Measurements from ENCODE around the gene PDZD2.

PDZD2 gene

DNA sequence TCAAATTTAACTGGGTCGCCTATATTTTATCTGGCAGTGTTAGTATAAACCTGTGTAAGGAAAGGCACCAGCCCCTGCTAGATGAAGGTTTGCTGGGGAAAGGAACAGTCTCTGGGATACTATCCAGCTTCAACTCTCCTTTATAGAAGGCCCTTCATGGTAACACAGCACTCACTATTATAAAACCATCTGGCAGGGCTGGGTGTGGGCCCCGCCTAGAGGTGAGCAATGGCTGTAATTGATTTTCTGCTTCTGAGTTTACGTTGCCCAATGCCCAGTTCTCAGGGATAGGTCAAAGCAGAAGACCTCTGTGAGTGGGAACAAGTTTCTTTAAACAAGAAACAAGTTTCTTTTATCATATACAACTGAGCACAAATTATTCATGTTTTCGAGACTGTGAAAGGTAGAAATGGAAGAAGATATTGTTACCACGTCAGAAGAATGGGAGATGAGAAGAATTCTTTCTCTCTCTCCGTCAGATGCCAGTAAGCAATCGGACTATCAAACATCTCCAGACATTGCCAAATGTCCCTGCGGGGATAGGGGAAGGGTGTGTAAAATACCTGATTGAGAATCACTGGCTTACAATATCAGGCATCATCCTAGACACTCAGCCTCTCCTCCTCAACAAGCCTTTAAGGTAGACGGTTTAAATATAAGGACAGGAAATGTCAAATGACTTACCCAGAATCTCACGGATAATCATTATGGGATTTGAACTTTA, 205.9 kb downstream of the PDZD2 start:
- TF ChIP-seq, protein P1, sequence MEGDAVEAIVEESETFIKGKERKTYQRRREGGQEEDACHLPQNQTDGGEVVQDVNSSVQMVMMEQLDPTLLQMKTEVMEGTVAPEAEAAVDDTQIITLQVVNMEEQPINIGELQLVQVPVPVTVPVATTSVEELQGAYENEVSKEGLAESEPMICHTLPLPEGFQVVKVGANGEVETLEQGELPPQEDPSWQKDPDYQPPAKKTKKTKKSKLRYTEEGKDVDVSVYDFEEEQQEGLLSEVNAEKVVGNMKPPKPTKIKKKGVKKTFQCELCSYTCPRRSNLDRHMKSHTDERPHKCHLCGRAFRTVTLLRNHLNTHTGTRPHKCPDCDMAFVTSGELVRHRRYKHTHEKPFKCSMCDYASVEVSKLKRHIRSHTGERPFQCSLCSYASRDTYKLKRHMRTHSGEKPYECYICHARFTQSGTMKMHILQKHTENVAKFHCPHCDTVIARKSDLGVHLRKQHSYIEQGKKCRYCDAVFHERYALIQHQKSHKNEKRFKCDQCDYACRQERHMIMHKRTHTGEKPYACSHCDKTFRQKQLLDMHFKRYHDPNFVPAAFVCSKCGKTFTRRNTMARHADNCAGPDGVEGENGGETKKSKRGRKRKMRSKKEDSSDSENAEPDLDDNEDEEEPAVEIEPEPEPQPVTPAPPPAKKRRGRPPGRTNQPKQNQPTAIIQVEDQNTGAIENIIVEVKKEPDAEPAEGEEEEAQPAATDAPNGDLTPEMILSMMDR (IDR thresholded peaks at IDR 0.05; ENCODE audit: extremely low read depth, missing control alignments): no peak
- no peak for DNase-seq (ENCODE audit: low spot score)

DNA sequence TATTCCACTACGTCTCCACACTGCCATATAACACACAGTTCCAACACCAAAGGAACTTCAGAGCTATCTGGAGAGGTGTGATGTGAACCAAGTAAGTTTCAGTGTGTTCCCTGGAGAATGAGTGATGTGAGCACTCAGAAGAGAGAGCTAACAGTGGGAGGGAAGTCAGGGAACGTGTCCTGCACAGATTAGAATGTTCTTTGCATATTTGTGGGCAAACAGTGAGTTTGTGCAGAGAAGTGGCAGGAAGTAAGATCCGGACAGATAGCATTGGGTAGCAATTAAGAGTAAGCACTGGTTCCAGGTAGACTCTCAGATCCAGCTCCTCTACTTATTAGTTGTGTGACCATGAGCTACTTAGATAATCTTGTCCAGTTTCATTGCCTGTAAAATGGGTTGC, 206.4 kb downstream of the PDZD2 start:
- TF ChIP-seq, protein P1 (IDR thresholded peaks at IDR 0.05; ENCODE audit: extremely low read depth, missing control alignments): no peak
- no peak for DNase-seq (ENCODE audit: low spot score)

DNA sequence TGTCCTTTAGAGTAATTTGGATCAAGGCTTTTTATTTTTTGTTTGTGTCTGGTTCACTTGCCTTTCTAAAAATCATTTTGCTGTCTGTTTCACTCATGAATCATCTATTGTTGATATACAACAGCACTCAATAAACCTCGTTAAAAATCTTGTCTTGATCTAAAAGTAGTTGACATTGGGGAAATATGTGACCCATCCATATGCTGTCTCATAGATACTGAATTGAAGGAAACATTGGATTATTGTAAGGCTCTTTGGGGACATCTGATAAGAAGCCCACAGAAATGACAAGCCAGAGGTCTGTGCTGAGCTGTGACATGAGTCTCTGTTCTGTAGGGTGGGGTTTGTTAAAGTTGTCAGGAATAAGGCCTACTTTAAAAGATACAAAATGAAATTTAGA, 208.0 kb downstream of the PDZD2 start:
- DNase-seq (ENCODE audit: low spot score): no peak
- TF ChIP-seq, protein P1 (IDR thresholded peaks at IDR 0.05; ENCODE audit: extremely low read depth, missing control alignments): no peak

DNA sequence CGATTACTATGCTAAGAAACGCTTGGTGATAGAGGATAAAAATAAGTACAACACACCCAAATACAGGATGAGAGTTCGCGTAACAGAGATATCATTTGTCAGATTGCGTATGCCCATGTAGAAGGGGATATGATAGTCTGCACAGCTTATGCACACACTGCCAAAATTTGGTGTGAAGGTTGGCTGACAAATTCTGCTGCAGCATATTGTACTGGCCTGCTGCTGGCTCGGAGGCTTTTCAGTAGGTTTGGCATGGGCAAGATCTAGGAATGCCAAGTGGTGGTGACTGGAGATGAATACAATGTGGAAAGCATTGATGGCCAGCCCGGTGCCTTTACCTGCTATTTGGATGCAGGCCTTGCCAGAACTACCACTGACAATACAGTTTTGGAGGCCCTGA, 208.4 kb downstream of the PDZD2 start:
- no peak for DNase-seq (ENCODE audit: low spot score)
- TF ChIP-seq, protein P1 (IDR thresholded peaks at IDR 0.05; ENCODE audit: extremely low read depth, missing control alignments): no peak

DNA sequence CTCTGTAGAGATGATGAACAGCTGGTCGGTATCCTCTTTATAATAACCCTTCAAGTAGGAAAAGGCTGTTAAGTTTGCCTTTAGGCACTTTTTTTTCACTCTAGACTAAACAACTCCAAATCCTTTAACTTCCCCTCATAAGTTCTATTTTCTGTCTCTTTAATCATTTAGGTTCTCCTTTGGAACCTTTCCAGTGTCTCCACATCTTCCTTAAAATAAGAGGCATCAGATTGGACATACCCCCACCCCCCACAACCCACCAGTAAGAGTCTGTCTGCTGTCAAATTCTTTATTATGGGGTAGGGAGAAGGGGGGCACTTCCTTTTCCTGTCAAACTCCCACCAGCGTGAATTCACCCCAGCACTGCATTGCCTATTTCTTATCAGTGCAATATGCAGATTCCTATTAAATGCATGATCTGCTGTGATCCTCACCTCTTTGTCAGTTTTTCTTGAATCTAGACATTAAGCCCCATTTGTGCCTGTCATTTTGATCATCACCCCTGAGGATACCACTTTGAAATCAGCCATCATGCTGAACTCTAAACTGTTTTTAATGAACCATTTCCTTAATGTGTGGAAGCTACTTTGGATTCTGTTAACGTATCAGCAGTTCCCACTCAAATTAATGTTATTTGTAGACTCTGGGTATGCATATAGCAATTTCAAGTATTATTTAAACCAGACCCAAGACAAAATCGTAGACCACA, 212.2 kb downstream of the PDZD2 start:
- TF ChIP-seq, protein P1 (IDR thresholded peaks at IDR 0.05; ENCODE audit: extremely low read depth, missing control alignments): no peak

DNA sequence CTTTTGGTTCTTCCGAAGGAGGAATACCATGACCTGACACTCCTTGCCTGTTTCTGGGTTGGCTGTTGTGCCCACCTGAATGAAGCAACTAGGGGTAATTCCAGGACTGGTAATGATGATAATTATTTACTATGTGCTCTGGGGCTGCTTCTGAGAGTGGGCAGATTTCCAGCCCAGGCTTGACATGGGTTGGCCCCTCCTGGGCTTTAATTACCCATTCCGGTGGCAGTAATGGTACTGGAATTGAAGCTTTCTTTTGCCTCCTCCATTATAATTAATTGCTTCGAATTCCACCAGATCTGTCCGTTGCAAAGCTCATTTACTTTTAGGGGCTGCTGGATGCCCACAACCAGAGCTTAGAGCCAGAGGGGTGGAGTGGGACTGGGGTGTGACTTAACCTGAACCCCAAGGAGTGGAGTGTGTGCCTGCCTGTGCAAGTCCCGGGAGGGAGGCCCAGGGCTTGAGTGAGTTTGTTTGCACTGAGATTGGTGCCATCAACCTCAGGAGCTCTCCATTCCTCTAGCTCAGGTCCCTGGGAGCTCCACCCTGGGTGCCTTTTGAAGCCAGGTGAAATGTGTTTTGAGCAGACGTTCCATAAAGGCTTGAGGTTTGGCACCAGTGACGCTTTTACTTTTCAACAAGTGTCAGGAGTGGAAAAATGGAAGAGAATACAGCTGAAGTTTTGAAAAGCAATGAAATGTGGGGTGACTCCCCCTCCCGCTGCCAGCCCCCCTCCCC, 214.6 kb downstream of the PDZD2 start:
- TF ChIP-seq, protein P1 (IDR thresholded peaks at IDR 0.05; ENCODE audit: extremely low read depth, missing control alignments): no peak
- no peak for DNase-seq (ENCODE audit: low spot score)

More for the DNA sequence above, 212.2 kb downstream of the PDZD2 start:
- no peak for DNase-seq (ENCODE audit: low spot score)
